Measurements from ENCODE around the gene TPSG1. TPM values are rescaled to one million over a fixed set of nuclear protein-coding genes. Genes with fewer than 3 reads are reported as not detected.

Gene TPSG1
- total and polyA plus RNA-seq, 7 experiments from 2014 or later, result not detected

DNA sequence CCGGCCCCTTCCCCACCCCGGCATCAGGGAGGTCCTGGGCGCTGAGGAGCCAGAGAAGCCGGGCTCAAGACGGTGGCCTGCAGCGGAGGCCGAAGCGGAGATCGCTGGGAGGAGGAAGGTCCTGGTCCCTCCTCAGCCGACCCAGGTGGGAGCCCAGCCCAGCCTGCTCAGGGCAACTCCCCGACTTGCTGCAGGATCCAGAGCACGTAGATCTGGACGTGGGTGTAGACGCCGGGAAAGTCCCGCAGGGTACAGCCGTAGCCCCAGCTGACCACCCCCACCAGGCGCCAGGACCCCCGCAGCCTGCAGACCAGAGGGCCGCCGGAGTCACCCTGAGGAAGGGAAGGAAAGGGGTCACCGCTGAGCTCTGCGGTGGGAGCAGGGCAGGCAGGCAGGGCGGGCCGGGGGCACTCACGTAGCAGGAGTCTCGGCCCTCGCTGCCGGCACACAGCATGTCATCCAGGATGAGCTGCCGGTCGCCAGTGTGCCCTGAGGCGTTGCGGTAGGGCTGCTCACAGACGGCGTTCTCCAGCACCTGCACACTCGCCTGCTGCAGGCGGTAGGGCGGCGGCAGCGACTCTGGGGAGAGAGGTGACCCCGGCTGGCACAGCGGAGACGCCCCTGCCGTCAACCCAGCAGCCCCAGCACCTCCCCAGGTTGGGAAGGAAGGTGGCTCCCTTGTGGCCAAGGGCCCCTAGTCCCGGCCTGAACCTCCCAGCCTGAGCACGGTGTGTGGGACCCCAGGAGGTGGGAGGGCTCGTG, 36.2 kb upstream of the TPSG1 start:
- Histone ChIP-seq H3K9me3 (ENCODE audit: control insufficient read depth in 2 of 3, low read length in 3 of 3) (no peaks in the 10 kb centered on the region), H3K4me1 (ENCODE audit: control insufficient read depth in 2 of 2, insufficient read depth in 2 of 2, low read length in 2 of 2) (no peaks in the 10 kb centered on the region), H3K4me3 (ENCODE audit: low read length) (no peak overlapping the region), H3K27me3 (ENCODE audit: control insufficient read depth in 2 of 2, insufficient read depth in 2 of 2, low read length in 2 of 2) (no peaks in the 10 kb centered on the region), H3K36me3 (ENCODE audit: control insufficient read depth in 2 of 3, insufficient read depth in 3 of 3, low read length in 3 of 3) (no peaks in the 10 kb centered on the region), H3K27ac (ENCODE audit: low read depth, low read length) (no peak overlapping the region)
- POLR2A ChIA-PET, result no interaction called here
- no peak for DNase-seq
- no peak overlapping the region for H3K4me3 Mint-ChIP-seq
- no peaks in the 10 kb centered on the region for H3K36me3 Mint-ChIP-seq
- no peak overlapping the region for H3K27ac Mint-ChIP-seq
- H3K9me3 Mint-ChIP-seq, result peaks cover 0 to 10% (median 0%) of the 10 kb centered on the region in 11 donors
- H3K4me1 Mint-ChIP-seq, result peaks cover 0 to 9% (median 5%) of the 10 kb centered on the region in 7 donors
- peaks cover 18 to 28% (median 19%) of the 10 kb centered on the region in 5 donors for H3K27me3 Mint-ChIP-seq
- no peak for ATAC-seq
- intact Hi-C loops (cut with micrococcal nuclease), result no loop called here
- CTCF ChIA-PET, result no interaction called here

DNA sequence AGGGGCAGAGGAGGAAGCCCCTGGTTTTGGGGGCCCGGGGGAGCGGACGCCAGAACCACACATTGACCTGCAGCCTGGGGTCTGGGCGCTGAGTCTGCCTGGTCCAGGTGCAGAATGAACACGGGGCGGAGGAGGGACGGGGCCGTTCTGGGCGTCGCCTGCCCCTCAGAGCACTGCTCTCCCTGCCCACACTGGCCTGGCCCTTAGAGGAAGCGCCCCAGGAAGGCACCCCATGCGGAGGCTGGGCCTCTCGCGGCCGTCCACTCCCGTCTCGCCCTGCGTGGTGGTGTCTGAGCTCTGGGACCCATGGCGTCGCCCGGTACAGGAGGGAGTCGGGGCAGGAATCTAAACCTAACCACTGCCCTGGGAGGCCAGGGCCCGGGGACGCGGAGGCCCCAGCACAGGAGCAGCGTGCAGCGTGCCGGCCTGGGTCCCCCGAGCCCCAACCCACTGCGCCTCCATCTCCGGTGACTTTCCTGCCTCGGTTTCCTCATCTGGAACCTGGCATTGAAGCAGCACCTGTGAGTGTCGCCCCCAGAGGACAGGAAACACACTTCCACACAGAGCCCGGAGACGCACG, 35.1 kb upstream of the TPSG1 start:
- H3K36me3 ChIP-seq (ENCODE audit: control insufficient read depth in 2 of 3, insufficient read depth in 3 of 3, low read length in 3 of 3), result no peaks in the 10 kb centered on the region
- Mint-ChIP-seq H3K27me3 (peaks cover 18 to 28% (median 19%) of the 10 kb centered on the region in 5 donors), H3K4me1 (peaks cover 0 to 9% (median 5%) of the 10 kb centered on the region in 7 donors), H3K27ac (peak overlapping the region in 1 of 9 donors; percentile 62), H3K36me3 (no peaks in the 10 kb centered on the region), H3K4me3 (peak overlapping the region in 2 of 10 donors; percentile 16 to 62), H3K9me3 (peaks cover 0 to 10% (median 0%) of the 10 kb centered on the region in 11 donors)
- no peaks in the 10 kb centered on the region for H3K4me1 ChIP-seq (ENCODE audit: control insufficient read depth in 2 of 2, insufficient read depth in 2 of 2, low read length in 2 of 2)
- ChIA-PET CTCF (no interaction called here), POLR2A (no interaction called here)
- H3K27ac ChIP-seq (ENCODE audit: low read depth, low read length), result no peak overlapping the region
- no peaks in the 10 kb centered on the region for H3K27me3 ChIP-seq (ENCODE audit: control insufficient read depth in 2 of 2, insufficient read depth in 2 of 2, low read length in 2 of 2)
- H3K4me3 ChIP-seq (ENCODE audit: low read length), result no peak overlapping the region
- intact Hi-C loops (cut with micrococcal nuclease), result no loop called here
- ATAC-seq (no peak), DNase-seq (no peak)
- H3K9me3 ChIP-seq (ENCODE audit: control insufficient read depth in 2 of 3, low read length in 3 of 3), result no peaks in the 10 kb centered on the region

DNA sequence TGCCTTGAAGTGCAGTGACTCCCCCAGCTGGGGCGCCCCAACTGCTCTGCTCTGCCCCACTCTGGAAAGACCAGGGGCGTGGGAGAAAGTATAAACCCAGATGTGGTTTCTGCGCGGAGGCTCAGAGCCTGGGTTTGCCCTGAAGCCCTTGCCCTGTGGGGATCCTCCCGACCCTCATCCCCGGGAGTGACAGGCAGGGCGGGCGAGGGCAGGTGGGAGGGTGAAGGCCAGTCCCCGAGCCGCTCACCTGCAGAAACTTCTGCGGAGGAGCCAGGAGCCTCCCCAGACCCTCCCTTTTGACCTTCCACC, 34.6 kb upstream of the TPSG1 start:
- no peak for ATAC-seq
- H3K9me3 Mint-ChIP-seq, result peaks cover 0 to 6% (median 0%) of the 10 kb centered on the region in 11 donors
- no peak overlapping the region for H3K27ac Mint-ChIP-seq
- no peak overlapping the region for H3K27ac ChIP-seq (ENCODE audit: low read depth, low read length)
- H3K27me3 Mint-ChIP-seq, result peaks cover 18 to 28% (median 19%) of the 10 kb centered on the region in 5 donors
- ChIA-PET CTCF (no interaction called here), POLR2A (no interaction called here)
- H3K36me3 ChIP-seq (ENCODE audit: control insufficient read depth in 2 of 3, insufficient read depth in 3 of 3, low read length in 3 of 3), result no peaks in the 10 kb centered on the region
- intact Hi-C loops (cut with micrococcal nuclease), result no loop called here
- no peak overlapping the region for H3K4me3 ChIP-seq (ENCODE audit: low read length)
- no peaks in the 10 kb centered on the region for H3K4me1 ChIP-seq (ENCODE audit: control insufficient read depth in 2 of 2, insufficient read depth in 2 of 2, low read length in 2 of 2)
- H3K27me3 ChIP-seq (ENCODE audit: control insufficient read depth in 2 of 2, insufficient read depth in 2 of 2, low read length in 2 of 2), result no peaks in the 10 kb centered on the region
- no peaks in the 10 kb centered on the region for H3K9me3 ChIP-seq (ENCODE audit: control insufficient read depth in 2 of 3, low read length in 3 of 3)
- H3K4me1 Mint-ChIP-seq, result peaks cover 0 to 9% (median 5%) of the 10 kb centered on the region in 7 donors
- no peaks in the 10 kb centered on the region for H3K36me3 Mint-ChIP-seq
- no peak for DNase-seq
- peak overlapping the region in 1 of 10 donors; percentile 62 for H3K4me3 Mint-ChIP-seq

DNA sequence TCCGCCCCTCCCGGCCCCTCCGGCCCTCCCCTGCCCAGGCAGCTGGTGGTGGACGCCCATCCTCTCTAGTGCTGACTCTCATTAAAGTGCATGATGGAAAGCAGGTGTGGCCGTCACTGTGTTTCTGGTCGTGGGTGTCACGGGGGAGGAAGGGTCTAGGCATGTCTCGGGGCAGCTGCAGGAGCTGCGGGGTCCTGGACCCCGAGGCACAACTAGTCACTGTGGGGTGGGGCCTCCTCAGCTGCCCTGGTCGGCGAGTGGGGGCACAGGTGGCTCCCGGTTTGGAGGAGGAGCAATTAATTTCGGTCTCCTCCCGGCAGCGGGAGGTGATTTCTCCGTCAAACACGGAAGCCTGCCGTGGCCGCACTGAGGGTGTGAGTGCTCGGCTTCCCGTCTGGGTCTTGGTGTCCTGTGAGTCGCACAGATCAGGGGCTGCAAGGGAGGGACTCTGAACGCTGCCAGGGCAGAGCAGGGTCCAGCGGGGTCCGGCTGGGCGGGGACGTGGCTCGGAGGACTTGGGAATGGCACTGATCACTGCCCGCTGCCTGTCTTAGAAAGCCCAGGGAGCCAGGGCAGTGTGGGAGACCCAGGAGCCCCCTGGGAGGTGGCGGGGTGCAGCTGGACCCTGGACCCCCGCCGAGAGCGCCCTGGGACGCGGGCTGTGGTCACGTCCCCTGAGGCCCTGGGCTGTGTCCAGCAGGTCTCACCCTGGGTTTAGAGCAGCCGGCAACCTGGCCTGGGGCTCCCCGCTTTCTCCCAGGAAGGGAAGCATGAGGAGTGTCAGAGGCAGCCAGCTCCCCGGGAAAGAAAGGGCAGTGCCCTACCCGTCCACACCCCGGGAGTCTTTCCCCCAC, 34.1 kb upstream of the TPSG1 start:
- Mint-ChIP-seq H3K9me3 (peaks cover 0 to under 1% (median 0%) of the 10 kb centered on the region in 11 donors), H3K4me3 (peak overlapping the region; percentile 9 to 73 (median 60)), H3K4me1 (peaks cover 0 to 9% (median 5%) of the 10 kb centered on the region in 7 donors), H3K27ac (peak overlapping the region in 3 of 9 donors; percentile 18 to 62 (median 36)), H3K36me3 (no peaks in the 10 kb centered on the region), H3K27me3 (peaks cover 18 to 28% (median 19%) of the 10 kb centered on the region in 5 donors)
- no peaks in the 10 kb centered on the region for H3K36me3 ChIP-seq (ENCODE audit: control insufficient read depth in 2 of 3, insufficient read depth in 3 of 3, low read length in 3 of 3)
- no peak overlapping the region for H3K4me3 ChIP-seq (ENCODE audit: low read length)
- ChIA-PET CTCF (interaction anchor here (0.5 to 0.7 kb wide), 2 partner anchors 46 to 420 kb away, joined by 3 to 4 read pairs; no protein-coding TSS in a partner anchor), POLR2A (no interaction called here)
- DNase-seq (no peak), ATAC-seq (no peak)
- H3K27me3 ChIP-seq (ENCODE audit: control insufficient read depth in 2 of 2, insufficient read depth in 2 of 2, low read length in 2 of 2), result no peaks in the 10 kb centered on the region
- no peak overlapping the region for H3K27ac ChIP-seq (ENCODE audit: low read depth, low read length)
- intact Hi-C loops (cut with micrococcal nuclease), result no loop called here
- no peaks in the 10 kb centered on the region for H3K9me3 ChIP-seq (ENCODE audit: control insufficient read depth in 2 of 3, low read length in 3 of 3)
- no peaks in the 10 kb centered on the region for H3K4me1 ChIP-seq (ENCODE audit: control insufficient read depth in 2 of 2, insufficient read depth in 2 of 2, low read length in 2 of 2)

DNA sequence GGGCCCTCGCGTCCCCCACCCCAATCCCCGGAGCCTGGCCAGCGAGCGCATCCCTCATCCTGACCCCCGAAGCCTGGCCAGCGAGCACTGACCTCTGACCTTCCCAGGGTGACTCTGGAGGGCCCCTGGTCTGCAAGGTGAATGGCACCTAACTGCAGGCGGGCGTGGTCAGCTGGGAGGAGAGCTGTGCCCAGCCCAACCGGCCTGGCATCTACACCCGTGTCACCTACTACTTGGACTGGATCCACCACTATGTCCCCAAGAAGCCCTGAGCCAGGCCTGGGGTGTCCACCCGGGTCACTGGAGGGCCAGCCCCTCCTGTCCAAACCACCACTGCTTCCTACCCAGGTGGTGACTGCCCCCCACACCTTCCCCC, 33.1 kb upstream of the TPSG1 start:
- no peak for DNase-seq
- Mint-ChIP-seq H3K27me3 (peaks cover 18 to 28% (median 19%) of the 10 kb centered on the region in 5 donors), H3K4me1 (peaks cover 0 to 9% (median 5%) of the 10 kb centered on the region in 7 donors), H3K9me3 (no peaks in the 10 kb centered on the region), H3K36me3 (no peaks in the 10 kb centered on the region), H3K4me3 (no peak overlapping the region), H3K27ac (no peak overlapping the region)
- ChIA-PET POLR2A (no interaction called here), CTCF (interaction anchor here (0.7 kb wide), 1 partner anchor 419 kb away, joined by 4 read pairs; no protein-coding TSS in a partner anchor)
- ATAC-seq, result no peak
- Histone ChIP-seq H3K4me1 (ENCODE audit: control insufficient read depth in 2 of 2, insufficient read depth in 2 of 2, low read length in 2 of 2) (no peaks in the 10 kb centered on the region), H3K27me3 (ENCODE audit: control insufficient read depth in 2 of 2, insufficient read depth in 2 of 2, low read length in 2 of 2) (no peaks in the 10 kb centered on the region), H3K36me3 (ENCODE audit: control insufficient read depth in 2 of 3, insufficient read depth in 3 of 3, low read length in 3 of 3) (no peaks in the 10 kb centered on the region), H3K4me3 (ENCODE audit: low read length) (no peak overlapping the region), H3K27ac (ENCODE audit: low read depth, low read length) (no peak overlapping the region), H3K9me3 (ENCODE audit: control insufficient read depth in 2 of 3, low read length in 3 of 3) (no peaks in the 10 kb centered on the region)
- intact Hi-C loops (cut with micrococcal nuclease), result no loop called here

DNA sequence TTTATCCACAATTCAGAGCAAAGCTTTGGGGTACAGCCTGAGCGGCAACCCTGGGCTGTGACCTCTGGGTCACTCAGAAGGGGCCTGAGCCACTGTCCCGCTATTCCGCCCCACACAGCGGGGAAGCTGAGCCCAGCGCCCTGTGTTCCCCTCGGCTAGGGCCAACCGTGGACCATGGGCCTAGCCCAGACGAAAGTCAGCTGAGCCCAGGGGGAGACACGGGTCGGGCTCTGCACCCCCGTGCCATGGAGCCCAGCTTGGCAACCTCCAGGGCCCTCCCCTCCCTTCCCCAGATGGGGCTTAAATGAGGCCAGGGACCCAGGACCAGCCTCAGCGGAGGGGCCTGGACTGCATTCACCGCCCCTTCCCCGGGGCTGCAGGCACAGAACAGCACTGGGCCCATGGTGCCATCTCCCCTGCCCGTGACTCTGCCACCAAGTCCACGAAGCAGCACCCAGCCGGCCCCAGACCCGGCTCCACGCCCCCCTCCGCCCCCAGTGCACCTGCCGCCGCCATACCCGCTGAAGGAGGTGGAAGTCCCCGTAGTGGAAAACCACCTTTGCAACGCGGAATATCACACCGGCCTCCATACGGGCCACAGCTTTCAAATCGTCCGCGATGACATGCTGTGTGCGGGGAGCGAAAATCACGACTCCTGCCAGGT, 32.6 kb upstream of the TPSG1 start:
- POLR2A ChIA-PET, result no interaction called here

More for the DNA sequence above, 32.6 kb upstream of the TPSG1 start:
- no peak overlapping the region for H3K4me3 Mint-ChIP-seq
- Histone ChIP-seq H3K9me3 (ENCODE audit: control insufficient read depth in 2 of 3, low read length in 3 of 3) (no peaks in the 10 kb centered on the region), H3K27me3 (ENCODE audit: control insufficient read depth in 2 of 2, insufficient read depth in 2 of 2, low read length in 2 of 2) (no peaks in the 10 kb centered on the region), H3K27ac (ENCODE audit: low read depth, low read length) (no peak overlapping the region), H3K4me1 (ENCODE audit: control insufficient read depth in 2 of 2, insufficient read depth in 2 of 2, low read length in 2 of 2) (no peaks in the 10 kb centered on the region), H3K4me3 (ENCODE audit: low read length) (no peak overlapping the region), H3K36me3 (ENCODE audit: control insufficient read depth in 2 of 3, insufficient read depth in 3 of 3, low read length in 3 of 3) (no peaks in the 10 kb centered on the region)
- ATAC-seq (no peak), DNase-seq (no peak)
- H3K27me3 Mint-ChIP-seq, result peaks cover 18 to 28% (median 19%) of the 10 kb centered on the region in 5 donors
- no peaks in the 10 kb centered on the region for H3K36me3 Mint-ChIP-seq
- no peaks in the 10 kb centered on the region for H3K9me3 Mint-ChIP-seq
- H3K4me1 Mint-ChIP-seq, result peaks cover 0 to 9% (median 5%) of the 10 kb centered on the region in 7 donors
- no peak overlapping the region for H3K27ac Mint-ChIP-seq
- CTCF ChIA-PET, result no interaction called here
- intact Hi-C loops (cut with micrococcal nuclease), result no loop called here
